ENCODE results near the gene SOWAHD.
A peak's percentile ranks its signal among the peaks of the same experiment; 100 is the strongest.

SOWAHD gene

DNA sequence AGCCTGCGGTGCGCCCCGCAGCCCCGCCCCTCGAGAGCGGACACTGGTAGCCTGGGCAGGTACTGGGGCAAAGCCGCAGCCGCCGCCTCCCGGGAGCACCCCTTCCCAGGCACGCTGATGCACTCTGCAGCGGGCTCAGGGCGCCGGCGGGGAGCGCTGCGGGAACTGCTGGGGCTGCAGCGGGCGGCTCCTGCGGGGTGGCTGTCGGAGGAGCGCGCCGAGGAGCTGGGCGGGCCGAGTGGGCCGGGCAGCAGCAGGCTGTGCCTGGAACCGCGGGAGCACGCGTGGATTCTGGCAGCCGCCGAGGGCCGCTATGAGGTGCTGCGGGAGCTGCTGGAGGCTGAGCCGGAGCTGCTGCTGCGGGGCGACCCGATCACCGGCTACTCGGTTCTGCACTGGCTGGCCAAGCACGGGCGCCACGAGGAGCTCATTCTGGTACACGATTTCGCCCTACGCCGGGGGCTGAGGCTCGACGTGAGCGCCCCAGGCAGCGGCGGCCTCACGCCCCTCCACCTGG lies 401 bp downstream of the SOWAHD start:
- ATAC-seq: peak; percentile 71
- TF ChIP-seq BACH2 (CRISPR knock-in tag; IDR thresholded peaks at IDR 0.05; ENCODE audit: borderline replicate concordance) (no peak), RARB (CRISPR knock-in tag; IDR thresholded peaks at IDR 0.05) (no peak), OSR1 (CRISPR knock-in tag; IDR thresholded peaks at IDR 0.05) (no peak), ZNF8 (CRISPR knock-in tag; IDR thresholded peaks at IDR 0.05) (no peak), TOX (CRISPR knock-in tag; IDR thresholded peaks at IDR 0.05; ENCODE audit: borderline replicate concordance) (no peak), PPARA (CRISPR knock-in tag; IDR thresholded peaks at IDR 0.05; ENCODE audit: borderline replicate concordance) (no peak), CREB5 (CRISPR knock-in tag; IDR thresholded peaks at IDR 0.05; ENCODE audit: low read depth) (no peak), TCF4 (CRISPR knock-in tag; IDR thresholded peaks at IDR 0.05; ENCODE audit: borderline replicate concordance) (no peak), ZC3H10 (CRISPR knock-in tag; IDR thresholded peaks at IDR 0.05) (no peak), GLIS3 (CRISPR knock-in tag; IDR thresholded peaks at IDR 0.05) (no peak)
- TF ChIP-seq, protein P1, sequence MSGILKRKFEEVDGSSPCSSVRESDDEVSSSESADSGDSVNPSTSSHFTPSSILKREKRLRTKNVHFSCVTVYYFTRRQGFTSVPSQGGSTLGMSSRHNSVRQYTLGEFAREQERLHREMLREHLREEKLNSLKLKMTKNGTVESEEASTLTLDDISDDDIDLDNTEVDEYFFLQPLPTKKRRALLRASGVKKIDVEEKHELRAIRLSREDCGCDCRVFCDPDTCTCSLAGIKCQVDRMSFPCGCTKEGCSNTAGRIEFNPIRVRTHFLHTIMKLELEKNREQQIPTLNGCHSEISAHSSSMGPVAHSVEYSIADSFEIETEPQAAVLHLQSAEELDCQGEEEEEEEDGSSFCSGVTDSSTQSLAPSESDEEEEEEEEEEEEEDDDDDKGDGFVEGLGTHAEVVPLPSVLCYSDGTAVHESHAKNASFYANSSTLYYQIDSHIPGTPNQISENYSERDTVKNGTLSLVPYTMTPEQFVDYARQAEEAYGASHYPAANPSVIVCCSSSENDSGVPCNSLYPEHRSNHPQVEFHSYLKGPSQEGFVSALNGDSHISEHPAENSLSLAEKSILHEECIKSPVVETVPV (CRISPR knock-in tag; IDR thresholded peaks at IDR 0.05): no peak
- TF ChIP-seq, protein P2, sequence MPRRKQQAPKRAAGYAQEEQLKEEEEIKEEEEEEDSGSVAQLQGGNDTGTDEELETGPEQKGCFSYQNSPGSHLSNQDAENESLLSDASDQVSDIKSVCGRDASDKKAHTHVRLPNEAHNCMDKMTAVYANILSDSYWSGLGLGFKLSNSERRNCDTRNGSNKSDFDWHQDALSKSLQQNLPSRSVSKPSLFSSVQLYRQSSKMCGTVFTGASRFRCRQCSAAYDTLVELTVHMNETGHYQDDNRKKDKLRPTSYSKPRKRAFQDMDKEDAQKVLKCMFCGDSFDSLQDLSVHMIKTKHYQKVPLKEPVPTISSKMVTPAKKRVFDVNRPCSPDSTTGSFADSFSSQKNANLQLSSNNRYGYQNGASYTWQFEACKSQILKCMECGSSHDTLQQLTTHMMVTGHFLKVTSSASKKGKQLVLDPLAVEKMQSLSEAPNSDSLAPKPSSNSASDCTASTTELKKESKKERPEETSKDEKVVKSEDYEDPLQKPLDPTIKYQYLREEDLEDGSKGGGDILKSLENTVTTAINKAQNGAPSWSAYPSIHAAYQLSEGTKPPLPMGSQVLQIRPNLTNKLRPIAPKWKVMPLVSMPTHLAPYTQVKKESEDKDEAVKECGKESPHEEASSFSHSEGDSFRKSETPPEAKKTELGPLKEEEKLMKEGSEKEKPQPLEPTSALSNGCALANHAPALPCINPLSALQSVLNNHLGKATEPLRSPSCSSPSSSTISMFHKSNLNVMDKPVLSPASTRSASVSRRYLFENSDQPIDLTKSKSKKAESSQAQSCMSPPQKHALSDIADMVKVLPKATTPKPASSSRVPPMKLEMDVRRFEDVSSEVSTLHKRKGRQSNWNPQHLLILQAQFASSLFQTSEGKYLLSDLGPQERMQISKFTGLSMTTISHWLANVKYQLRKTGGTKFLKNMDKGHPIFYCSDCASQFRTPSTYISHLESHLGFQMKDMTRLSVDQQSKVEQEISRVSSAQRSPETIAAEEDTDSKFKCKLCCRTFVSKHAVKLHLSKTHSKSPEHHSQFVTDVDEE (CRISPR knock-in tag; IDR thresholded peaks at IDR 0.05): no peak

GRCh38 chrX:119759248-119759766 lies 919 bp downstream of the SOWAHD start:
- TF ChIP-seq RARB (CRISPR knock-in tag; IDR thresholded peaks at IDR 0.05) (no peak), POU6F1 (CRISPR knock-in tag; IDR thresholded peaks at IDR 0.05; ENCODE audit: borderline replicate concordance, low read depth) (no peak)
- TF ChIP-seq, protein P2 (CRISPR knock-in tag; IDR thresholded peaks at IDR 0.05): no peak
- TF ChIP-seq, protein P3, sequence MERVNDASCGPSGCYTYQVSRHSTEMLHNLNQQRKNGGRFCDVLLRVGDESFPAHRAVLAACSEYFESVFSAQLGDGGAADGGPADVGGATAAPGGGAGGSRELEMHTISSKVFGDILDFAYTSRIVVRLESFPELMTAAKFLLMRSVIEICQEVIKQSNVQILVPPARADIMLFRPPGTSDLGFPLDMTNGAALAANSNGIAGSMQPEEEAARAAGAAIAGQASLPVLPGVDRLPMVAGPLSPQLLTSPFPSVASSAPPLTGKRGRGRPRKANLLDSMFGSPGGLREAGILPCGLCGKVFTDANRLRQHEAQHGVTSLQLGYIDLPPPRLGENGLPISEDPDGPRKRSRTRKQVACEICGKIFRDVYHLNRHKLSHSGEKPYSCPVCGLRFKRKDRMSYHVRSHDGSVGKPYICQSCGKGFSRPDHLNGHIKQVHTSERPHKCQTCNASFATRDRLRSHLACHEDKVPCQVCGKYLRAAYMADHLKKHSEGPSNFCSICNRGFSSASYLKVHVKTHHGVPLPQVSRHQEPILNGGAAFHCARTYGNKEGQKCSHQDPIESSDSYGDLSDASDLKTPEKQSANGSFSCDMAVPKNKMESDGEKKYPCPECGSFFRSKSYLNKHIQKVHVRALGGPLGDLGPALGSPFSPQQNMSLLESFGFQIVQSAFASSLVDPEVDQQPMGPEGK (CRISPR knock-in tag; IDR thresholded peaks at IDR 0.05; ENCODE audit: borderline replicate concordance): no peak
- ATAC-seq: no peak

DNA sequence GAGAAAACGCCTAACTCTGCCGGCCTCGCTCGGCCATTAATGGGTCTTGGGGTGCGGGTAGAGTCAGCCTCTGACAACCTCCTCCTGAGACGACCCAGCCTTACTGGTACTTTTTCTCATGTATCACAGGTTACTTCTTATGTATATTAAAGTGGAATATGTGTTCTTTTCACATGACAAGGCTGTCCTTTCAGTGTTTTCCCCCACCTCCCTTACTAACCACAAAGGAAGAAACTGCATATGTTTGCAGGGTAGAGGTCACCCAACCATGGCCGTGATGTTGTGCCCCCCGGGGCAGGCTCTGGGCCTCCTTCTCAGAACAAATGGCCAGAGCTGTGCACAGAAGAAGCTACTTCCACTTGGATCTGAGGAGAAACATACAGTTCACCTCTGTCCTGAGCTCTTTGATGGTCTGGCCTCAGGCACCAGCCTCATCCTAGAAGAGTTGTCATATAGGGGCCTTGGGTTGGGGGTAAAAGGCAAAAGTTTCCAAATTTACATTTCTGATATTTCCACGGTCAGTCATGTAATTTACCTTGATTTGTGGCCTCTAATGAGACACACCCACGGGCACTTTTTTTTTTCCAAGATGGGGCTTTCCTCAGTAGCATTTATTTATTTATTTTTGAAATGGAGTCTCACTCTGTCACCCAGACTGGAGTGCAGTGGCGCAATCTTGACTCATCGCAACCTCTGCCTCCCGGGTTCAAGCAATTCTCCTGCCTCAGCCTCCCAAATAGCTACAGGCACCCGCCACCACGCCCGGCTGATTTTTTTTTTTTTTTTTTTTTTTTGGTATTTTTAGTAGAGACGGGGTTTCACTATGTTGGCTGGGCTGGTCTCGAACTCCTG lies 1.9 kb downstream of the SOWAHD start:
- ATAC-seq: no peak
- TF ChIP-seq SNAI2 (CRISPR knock-in tag; IDR thresholded peaks at IDR 0.05): no peak
